PC-9 (cell line): ENCODE results near the gene PTTG1IP2. TPM values are rescaled to one million over a fixed set of nuclear protein-coding genes. Genes with fewer than 3 reads are reported as not detected.
A peak's percentile ranks its signal among the peaks of the same experiment; 100 is the strongest.

ENCODE experiments used
- BruUV-seq: library from RNA; stranded (reverse); fragments of 400-500 nt; replicated peaks from 2 replicates; lab custom pipeline; 2021; lab: Mats Ljungman, UMichigan
- CTCF ChIA-PET: fragments of 300-600 bp; sonication (Branson Sonifier 250); formaldehyde crosslinking; loops from one replicate; lab custom pipeline; 2022; ENCODE audit warnings: antibody characterized with exemption; lab: Charles Lee
- POLR2A ChIA-PET: fragments of 300-600 bp; sonication (Branson Sonifier 250); formaldehyde crosslinking; loops from one replicate; lab custom pipeline; 2022; ENCODE audit warnings: antibody characterized with exemption; ENCODE audit not compliant: unreplicated experiment; lab: Charles Lee
- DNase-seq, 2 experiments: peaks; one replicate each; pipeline versions ENCODE4 v3.0.0 to v3.0.0-alpha.2; 2015 to 2022; ENCODE audit warnings: mixed read lengths in 1 of 2
- H2AFZ ChIP-seq: fragments of 200-600 bp; sonication (generic); 2 replicates; pipeline ENCODE4 v1.8.1; 2017; ENCODE audit warnings: antibody characterized with exemption
- H3F3A ChIP-seq: fragments of 200-600 bp; sonication (generic); 2 replicates; pipeline ENCODE4 v1.8.1; 2017; ENCODE audit warnings: antibody characterized with exemption, mild to moderate bottlenecking, low read depth; ENCODE audit not compliant: insufficient read depth
- H3K27ac ChIP-seq: fragments of 200-600 bp; sonication (generic); 2 replicates; pipeline ENCODE4 v1.6.1; 2016; ENCODE audit warnings: mixed run types
- H3K27me3 ChIP-seq: fragments of 200-600 bp; sonication (generic); 2 replicates; pipeline ENCODE4 v1.6.1; 2016; ENCODE audit warnings: low read depth, mixed run types; ENCODE audit not compliant: insufficient read depth
- H3K36me3 ChIP-seq: fragments of 200-600 bp; sonication (generic); 2 replicates; pipeline ENCODE4 v1.6.1; 2016; ENCODE audit warnings: low read depth, mixed run types
- H3K4me1 ChIP-seq: fragments of 200-600 bp; sonication (generic); replicated peaks from 2 replicates; pipeline ENCODE4 v1.6.1; 2016; ENCODE audit warnings: mixed run types; ENCODE audit not compliant: insufficient read depth
- H3K4me2 ChIP-seq: fragments of 200-600 bp; sonication (generic); 2 replicates; pipeline ENCODE4 v1.6.1; 2017; ENCODE audit warnings: mixed run types
- H3K4me3 ChIP-seq: fragments of 200-600 bp; sonication (generic); 2 replicates; pipeline ENCODE4 v1.6.1; 2016; ENCODE audit warnings: mixed run types
- H3K79me2 ChIP-seq: fragments of 200-600 bp; sonication (generic); 2 replicates; pipeline ENCODE4 v1.6.1; 2017; ENCODE audit warnings: low read depth, mixed run types
- H3K9me2 ChIP-seq: fragments of 200-600 bp; sonication (generic); 2 replicates; pipeline ENCODE4 v1.8.1; 2017; ENCODE audit warnings: mild to moderate bottlenecking; ENCODE audit not compliant: insufficient read depth
- H3K9me3 ChIP-seq: fragments of 200-600 bp; sonication (generic); 2 replicates; pipeline ENCODE4 v1.8.1; 2016; ENCODE audit warnings: low read depth; ENCODE audit not compliant: insufficient read depth
- H4K20me1 ChIP-seq: fragments of 200-600 bp; sonication (generic); 2 replicates; pipeline ENCODE4 v1.8.1; 2017; ENCODE audit not compliant: insufficient read depth
- CTCF ChIP-seq: fragments of 200-600 bp; sonication (generic); conservative IDR thresholded peaks from 2 replicates; pipeline ENCODE4 v1.6.1; 2017; ENCODE audit warnings: mixed run types, antibody characterized with exemption, mild to moderate bottlenecking, moderate library complexity
- EZH2 ChIP-seq: fragments of 200-600 bp; sonication (generic); IDR thresholded peaks from 2 replicates; pipeline ENCODE4 v1.8.0; 2017; ENCODE audit warnings: antibody characterized with exemption, low read depth
- intact Hi-C: fragments of 100-400 bp; cut with micrococcal nuclease; formaldehyde crosslinking; loops from one replicate; pipeline ENCODE4 v1.10.0; 2022; ENCODE audit not compliant: unreplicated experiment
- total RNA-seq: library from RNA; stranded (reverse); gene quantifications from 2 replicates; pipeline ENCODE4 v1.2.3, GENCODE V29; 2021

Gene PTTG1IP2
- total RNA-seq, 1 experiment from 2014 or later = not detected

GRCh38 chr7:90474284-90475210 is 5.1 kb downstream of the PTTG1IP2 start:
- H3K36me3 ChIP-seq = no peaks in the 10 kb centered on the region
- no peak for TF ChIP-seq EZH2
- no peak for TF ChIP-seq CTCF
- DNase-seq = peak in 1 of 2 experiments; percentile 39
- CTCF ChIA-PET = no interaction called here
- H3K4me1 ChIP-seq = no peaks in the 10 kb centered on the region
- H3K27me3 ChIP-seq = no peaks in the 10 kb centered on the region
- BruUV-seq = no TSS peak
- H3K9me3 ChIP-seq = no peaks in the 10 kb centered on the region
- POLR2A ChIA-PET = interaction anchor here (0.9 kb wide), 1 partner anchor 133 kb away, joined by 6 read pairs; no protein-coding TSS in a partner anchor
- H3K4me3 ChIP-seq = no peak overlapping the region
- no peak overlapping the region for H3K27ac ChIP-seq
- H2AFZ ChIP-seq = no peak overlapping the region
- no peaks in the 10 kb centered on the region for H4K20me1 ChIP-seq
- H3K9me2 ChIP-seq = no peaks in the 10 kb centered on the region
- no peaks in the 10 kb centered on the region for H3K79me2 ChIP-seq
- no peaks in the 10 kb centered on the region for H3F3A ChIP-seq
- H3K4me2 ChIP-seq = no peak overlapping the region
- intact Hi-C loops = no loop called here

GRCh38 chr7:90483251-90483650 is 13.8 kb downstream of the PTTG1IP2 start:
- Histone ChIP-seq H2AFZ (no peak overlapping the region), H3K27ac (no peak overlapping the region), H3K36me3 (no peaks in the 10 kb centered on the region), H3K4me2 (no peak overlapping the region), H3F3A (no peaks in the 10 kb centered on the region), H4K20me1 (no peaks in the 10 kb centered on the region), H3K4me1 (no peaks in the 10 kb centered on the region), H3K9me3 (no peaks in the 10 kb centered on the region), H3K79me2 (no peaks in the 10 kb centered on the region), H3K9me2 (no peaks in the 10 kb centered on the region), H3K4me3 (no peak overlapping the region), H3K27me3 (no peaks in the 10 kb centered on the region)
- intact Hi-C loops = no loop called here
- POLR2A ChIA-PET = no interaction called here
- no peak for TF ChIP-seq EZH2
- no peak for TF ChIP-seq CTCF
- no TSS peak for BruUV-seq
- CTCF ChIA-PET = no interaction called here
- no peak for DNase-seq

GRCh38 chr7:90484706-90485105 is 15.3 kb downstream of the PTTG1IP2 start:
- DNase-seq = no peak
- Histone ChIP-seq H3K4me3 (no peak overlapping the region), H3K9me2 (no peaks in the 10 kb centered on the region), H3F3A (no peaks in the 10 kb centered on the region), H3K27ac (no peak overlapping the region), H4K20me1 (no peaks in the 10 kb centered on the region), H3K9me3 (no peaks in the 10 kb centered on the region), H3K79me2 (no peaks in the 10 kb centered on the region), H3K27me3 (no peaks in the 10 kb centered on the region), H2AFZ (no peak overlapping the region), H3K4me1 (no peaks in the 10 kb centered on the region), H3K36me3 (no peaks in the 10 kb centered on the region), H3K4me2 (no peak overlapping the region)
- POLR2A ChIA-PET = no interaction called here
- CTCF ChIA-PET = no interaction called here
- intact Hi-C loops = no loop called here
- no peak for TF ChIP-seq CTCF
- TF ChIP-seq EZH2 = no peak
- no TSS peak for BruUV-seq
